ENCODE measurements around the gene AFDN. TPM values are rescaled to one million over a fixed set of nuclear protein-coding genes. Genes with fewer than 3 reads are reported as not detected.

AFDN gene
- total and polyA plus RNA-seq, 2 of the 8 experiments (the other 6 are each of a cell fraction or from before 2014, with no cell fraction given), result 53.4 to 192 TPM

DNA sequence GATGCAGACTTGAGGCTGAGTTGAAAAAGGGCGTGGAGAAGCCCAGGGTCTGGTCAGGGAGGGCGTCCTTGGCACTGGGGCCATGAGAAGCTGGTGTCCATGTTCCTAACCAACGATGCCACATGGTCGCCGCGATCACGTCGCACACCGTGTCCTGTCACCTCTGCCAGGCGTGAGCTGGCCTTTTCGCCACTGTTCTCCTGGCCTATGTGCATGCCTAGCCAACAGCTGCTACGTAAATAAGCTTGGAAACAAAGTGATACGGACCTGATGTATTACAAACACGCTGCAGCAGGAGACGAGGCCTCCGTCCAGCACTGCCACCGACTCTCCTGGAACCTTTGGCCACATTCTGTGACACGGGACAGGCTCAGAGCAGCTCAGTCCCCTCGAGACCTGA, 148.7 kb downstream of the AFDN start:
- no peak overlapping the region for H3K18ac ChIP-seq (ENCODE audit: extremely low read depth, low read length)
- no peak for TF ChIP-seq FOSL1 (IDR thresholded peaks at IDR 0.05; ENCODE audit: insufficient read depth, low read depth, low read length)
- TF ChIP-seq JUN (IDR thresholded peaks at IDR 0.05; ENCODE audit: low read depth, low read length), result no peak
- TF ChIP-seq BCL11A (IDR thresholded peaks at IDR 0.05; ENCODE audit: low read depth in 2 of 2, low read length in 2 of 2), result no peak
- no peak for TF ChIP-seq SP4 (IDR thresholded peaks at IDR 0.05; ENCODE audit: low read length)
- TF ChIP-seq CREB1 (IDR thresholded peaks at IDR 0.05), result no peak
- no peak for TF ChIP-seq BACH1 (IDR thresholded peaks at IDR 0.05; ENCODE audit: low read length)
- H4K91ac ChIP-seq (replicated peaks; ENCODE audit: insufficient read length, low read length), result no peak overlapping the region
- no peak overlapping the region; the same call in 1 of the 2 replicates for H3K27ac ChIP-seq (ENCODE audit: low read depth, low read length)
- no peak overlapping the region for H2BK120ac ChIP-seq (replicated peaks; ENCODE audit: low read depth, low read length)
- H2BK5ac ChIP-seq (ENCODE audit: low read depth, low read length), result 0 out of 2 replicates have a peak overlapping the region, but pooled peaks have one; percentile 66
- H3K9me3 ChIP-seq (ENCODE audit: insufficient read depth in 2 of 2, low read depth in 1 of 2, low read length in 1 of 2), result peaks cover 0 to 6% of the 10 kb centered on the region in 2 experiments; a peak in 1 of 4 replicates
- ChIA-PET CTCF (ENCODE audit: partially characterized antibody) (interaction anchor here (0.7 to 1.4 kb wide), 4 partner anchors 14 to 143 kb away, joined by 3 to 4 read pairs (median 3); no protein-coding TSS in a partner anchor), POLR2A (ENCODE audit: partially characterized antibody) (no interaction called here)
- no peak overlapping the region for H4K5ac ChIP-seq (ENCODE audit: insufficient read length, low read depth, low read length)
- H3K27me3 ChIP-seq (replicated peaks in 1 of 4; ENCODE audit: control insufficient read depth in 3 of 4, extremely low read depth in 1 of 4, insufficient read depth in 3 of 4, low read length in 3 of 4), result no peaks in the 10 kb centered on the region
- peaks cover 0 to 10% (median 0%) of the 10 kb centered on the region in 4 experiments; a peak in 2 of 8 replicates for H3K36me3 ChIP-seq (ENCODE audit: control insufficient read depth in 2 of 4, insufficient read depth in 4 of 4, low read length in 3 of 4)
- 0 out of 2 replicates have a peak overlapping the region, but pooled peaks have one; percentile 2 for H2AK5ac ChIP-seq (ENCODE audit: low read depth, low read length)
- 89% methylated on average over 19 of the region's 19 CpGs; no CpG with 5 or more reads in 1 of the 2 experiments for WGBS, 2 experiments (ENCODE audit: extremely low coverage in 1 of 2, insufficient coverage in 1 of 2, insufficient read length in 1 of 2, insufficient replicate concordance in 2 of 2, low coverage in 1 of 2, low lambda C conversion rate in 2 of 2, missing lambda C conversion rate in 1 of 2)
- H3K56ac ChIP-seq (replicated peaks; ENCODE audit: insufficient read length, low read depth, low read length), result no peak overlapping the region
- no peak overlapping the region for H3K4me2 ChIP-seq (ENCODE audit: insufficient read depth in 1 of 2, low read depth in 2 of 2, low read length in 2 of 2)
- no peaks in the 10 kb centered on the region for H3K79me1 ChIP-seq (ENCODE audit: low read depth, low read length)
- H3K4ac ChIP-seq (replicated peaks; ENCODE audit: insufficient read length, low read depth, low read length), result no peak overlapping the region
- H3K4me1 ChIP-seq (replicated peaks in 1 of 4; ENCODE audit: control insufficient read depth in 3 of 4, insufficient read depth in 4 of 4, low read length in 3 of 4), result peaks cover 0 to 10% (median 6%) of the 10 kb centered on the region in 4 experiments; a peak in 5 of 7 replicates
- FAIRE-seq (no peak), DNase-seq (ENCODE audit: low read depth in 1 of 2, low spot score in 2 of 2) (no peak)
- H4K8ac ChIP-seq (ENCODE audit: extremely low read depth, insufficient read depth, low read length), result no peak overlapping the region
- no peak overlapping the region for H3K23ac ChIP-seq (ENCODE audit: insufficient read length)
- no peak overlapping the region for H2AFZ ChIP-seq (ENCODE audit: low read length)
- H3K79me2 ChIP-seq (ENCODE audit: control insufficient read depth in 1 of 2, insufficient read depth in 2 of 2, low read length in 2 of 2), result no peaks in the 10 kb centered on the region
- H3K23me2 ChIP-seq (ENCODE audit: low read depth, low read length), result no peaks in the 10 kb centered on the region
- H3K14ac ChIP-seq (ENCODE audit: insufficient read length), result no peak overlapping the region
- no peak overlapping the region for H3K4me3 ChIP-seq (ENCODE audit: extremely low read depth in 1 of 4, insufficient read depth in 2 of 4, low read depth in 3 of 4, low read length in 4 of 4)
- peak overlapping the region; percentile 4; the same call in 1 of the 2 replicates for H2BK12ac ChIP-seq (ENCODE audit: low read depth, low read length)
- H3K9ac ChIP-seq (replicated peaks in 1 of 4; ENCODE audit: extremely low read depth in 1 of 4, low read depth in 3 of 4, low read length in 3 of 4), result no peak overlapping the region; a peak in 1 of 7 replicates
- peaks cover 0 to 2% of the 10 kb centered on the region in 2 experiments for H4K20me1 ChIP-seq (replicated peaks in 1 of 2; ENCODE audit: control insufficient read depth in 1 of 2, insufficient read depth in 2 of 2, low read length in 2 of 2)
- H2BK20ac ChIP-seq (ENCODE audit: low read length), result no peak overlapping the region
- H2BK15ac ChIP-seq (ENCODE audit: low read length), result no peak overlapping the region

Measured in H1 (cell line).